ENCODE data around the gene DAP3. TPM values are rescaled to one million over a fixed set of nuclear protein-coding genes. Genes with fewer than 3 reads are reported as not detected.
"Not testable (repeated sequence)": the region's sequence is repeated elsewhere in the genome, so short reads cannot be mapped to it uniquely, and the experiment has no call there.

The DAP3 gene
- total and polyA plus RNA-seq, 10 of the 15 experiments (the other 5 are each of a cell fraction or from before 2014, with no cell fraction given) = 60.0 to 223 (median 138) TPM

DNA sequence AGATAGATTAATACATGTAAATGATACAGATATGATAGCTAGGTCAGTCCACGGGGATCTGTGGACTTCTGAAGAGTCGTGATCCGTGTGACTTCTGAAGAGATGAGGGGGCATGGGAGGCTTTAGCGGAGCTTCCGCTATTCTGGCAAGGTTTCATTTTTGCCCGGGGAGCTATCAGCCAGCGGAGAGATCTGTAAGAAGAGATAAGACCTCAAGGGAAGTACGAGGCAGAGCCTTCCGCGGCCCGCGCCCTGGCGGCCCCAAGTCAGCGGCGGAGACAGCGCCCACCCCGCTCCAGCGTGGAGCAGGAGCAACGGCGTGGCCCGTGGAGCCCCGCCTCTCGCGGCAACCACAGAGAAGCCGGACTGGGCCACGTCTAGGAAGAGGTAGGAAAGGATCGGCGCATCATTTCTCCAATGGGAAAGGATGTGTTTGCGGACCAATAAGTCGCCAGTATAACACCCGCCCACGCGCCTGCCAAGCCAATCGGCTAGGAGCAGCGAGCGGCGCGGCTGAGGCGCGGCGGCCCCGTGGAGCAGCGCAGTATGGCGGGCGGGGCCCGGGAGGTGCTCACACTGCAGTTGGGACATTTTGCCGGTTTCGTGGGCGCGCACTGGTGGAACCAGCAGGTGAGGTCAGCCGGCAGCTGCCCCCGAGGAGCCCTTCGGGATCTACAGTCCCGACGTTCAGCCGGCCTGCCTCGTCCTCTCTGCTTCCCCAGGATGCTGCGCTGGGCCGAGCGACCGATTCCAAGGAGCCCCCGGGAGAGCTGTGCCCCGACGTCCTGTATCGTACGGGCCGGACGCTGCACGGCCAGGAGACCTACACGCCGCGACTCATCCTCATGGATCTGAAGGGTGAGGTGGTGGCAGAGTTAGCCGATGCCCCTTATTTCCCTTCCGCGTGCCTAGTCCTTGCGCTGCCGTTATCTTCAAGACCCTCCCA, 56.7 kb downstream of the DAP3 start:
- FAIRE-seq (peak; percentile 94), ATAC-seq (peak; percentile 98), DNase-seq (ENCODE audit: low read depth, low spot score) (peak; percentile 89)
- RAD21 ChIA-PET (ENCODE audit: unreplicated experiment) = interaction anchor here (0.7 to 1.5 kb wide), 3 partner anchors 60 to 321 kb away, joined by 3 to 4 read pairs (median 3); no protein-coding TSS in a partner anchor
- H3K27me3 ChIP-seq (replicated peaks in 1 of 2; ENCODE audit: control insufficient read depth in 2 of 2, insufficient read depth in 2 of 2, low read length in 1 of 2); H3K79me2 ChIP-seq (ENCODE audit: control insufficient read depth, insufficient read depth, low read length); H4K20me1 ChIP-seq (ENCODE audit: control insufficient read depth, insufficient read depth); H3K36me3 ChIP-seq (ENCODE audit: control insufficient read depth in 2 of 2, insufficient read depth in 2 of 2, low read length in 1 of 2); in situ Hi-C loops (cut with MboI); H3K9me3 ChIP-seq (replicated peaks; ENCODE audit: control insufficient read depth, insufficient read depth, low read length); BruUV-seq (replicated peaks); intact Hi-C loops (cut with micrococcal nuclease; ENCODE audit: unreplicated experiment); H3K4me1 ChIP-seq (ENCODE audit: control insufficient read depth, insufficient read depth, low read length): not testable (repeated sequence)
- CTCF ChIA-PET = interaction anchor here (0.7 kb wide), 1 partner anchor 323 kb away, joined by 3 read pairs; no protein-coding TSS in a partner anchor
- POLR2A ChIA-PET = interaction anchor here (1.0 to 1.2 kb wide), 2 partner anchors 13 to 188 kb away, joined by 3 to 5 read pairs; partner anchors contain the start of gene KHDC4
- Histone ChIP-seq H3K4me2 (ENCODE audit: control insufficient read depth, insufficient read depth) (peak overlapping the region; percentile 94), H3K27ac (ENCODE audit: control insufficient read depth, insufficient read depth) (peak overlapping the region; percentile 64), H3K4me3 (peak overlapping the region; percentile 56), H2AFZ (ENCODE audit: control insufficient read depth, low read depth, low read length) (peak overlapping the region; percentile 85), H3K9ac (ENCODE audit: control insufficient read depth, insufficient read depth, low read length) (peak overlapping the region; percentile 71)
- SMC1A ChIA-PET (ENCODE audit: uncharacterized antibody, unreplicated experiment) = interaction anchor here (0.7 to 1.3 kb wide), 2 partner anchors 137 to 494 kb away, joined by 3 to 4 read pairs; no protein-coding TSS in a partner anchor
- WGBS (ENCODE audit: insufficient coverage, insufficient replicate concordance, low lambda C conversion rate, missing lambda C conversion rate) = under 1% methylated on average over 40 of the region's 77 CpGs
- TF ChIP-seq IKZF1 (conservative IDR thresholded peaks at IDR 0.05) (peak; percentile 78), CREM (IDR thresholded peaks at IDR 0.05; ENCODE audit: low read depth) (peak; percentile 40; the same call in 1 of the 2 replicates), ZNF207 (IDR thresholded peaks at IDR 0.05; ENCODE audit: borderline replicate concordance) (peak; percentile 33; the same call in 1 of the 2 replicates), MXI1 (IDR thresholded peaks at IDR 0.05; ENCODE audit: low read depth, low read length) (peak; percentile 85), POLR2AphosphoS5 (IDR thresholded peaks at IDR 0.05; ENCODE audit: low read length) (peak; percentile 95), CREB1 (IDR thresholded peaks at IDR 0.05; ENCODE audit: low read depth) (peak; percentile 67; the same call in 1 of the 2 replicates), BHLHE40 (IDR thresholded peaks at IDR 0.05; ENCODE audit: borderline replicate concordance in 1 of 2, low read depth in 2 of 2, low read length in 1 of 2) (peak in 1 of 2 experiments; percentile 56; a peak in 1 of 4 replicates), SMAD5 (IDR thresholded peaks at IDR 0.05; ENCODE audit: low read depth) (peak; percentile 76), PML (IDR thresholded peaks at IDR 0.05; ENCODE audit: low read length) (peak; percentile 95), EED (IDR thresholded peaks at IDR 0.05; ENCODE audit: low read depth) (peak; percentile 46; the same call in 1 of the 2 replicates), CBX5 (IDR thresholded peaks at IDR 0.05; ENCODE audit: low read depth) (0 out of 2 replicates have a peak, but pooled peaks have one; percentile 78), TCF3 (IDR thresholded peaks at IDR 0.05; ENCODE audit: borderline replicate concordance, insufficient read depth, low read depth, low read length) (0 out of 2 replicates have a peak, but pooled peaks have one; percentile 57), RUNX3 (IDR thresholded peaks at IDR 0.05; ENCODE audit: low read length) (peak; percentile 79), NFYB (IDR thresholded peaks at IDR 0.05; ENCODE audit: insufficient read depth, low read depth, low read length) (peak; percentile 57; the same call in 1 of the 2 replicates), POLR2A (IDR thresholded peaks at IDR 0.05; ENCODE audit: low read depth, low read length) (peak; percentile 85), MTA3 (IDR thresholded peaks at IDR 0.05; ENCODE audit: borderline replicate concordance, low read length) (peak; percentile 60; the same call in 1 of the 2 replicates), ZNF24 (IDR thresholded peaks at IDR 0.05) (peak; percentile 46; the same call in 1 of the 2 replicates), TAF1 (IDR thresholded peaks at IDR 0.05; ENCODE audit: borderline replicate concordance, low read depth, low read length) (peak; percentile 88), SPI1 (IDR thresholded peaks at IDR 0.05; ENCODE audit: borderline replicate concordance, insufficient read depth, low read depth, low read length) (0 out of 2 replicates have a peak, but pooled peaks have one; percentile 5), RELA (IDR thresholded peaks at IDR 0.05; ENCODE audit: borderline replicate concordance, partially characterized antibody) (peak; percentile 21)
- TF ChIP-seq, protein P1, sequence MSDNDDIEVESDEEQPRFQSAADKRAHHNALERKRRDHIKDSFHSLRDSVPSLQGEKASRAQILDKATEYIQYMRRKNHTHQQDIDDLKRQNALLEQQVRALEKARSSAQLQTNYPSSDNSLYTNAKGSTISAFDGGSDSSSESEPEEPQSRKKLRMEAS (IDR thresholded peaks at IDR 0.05; ENCODE audit: low read depth, low read length) = peak; percentile 68
- TF ChIP-seq, protein P2, sequence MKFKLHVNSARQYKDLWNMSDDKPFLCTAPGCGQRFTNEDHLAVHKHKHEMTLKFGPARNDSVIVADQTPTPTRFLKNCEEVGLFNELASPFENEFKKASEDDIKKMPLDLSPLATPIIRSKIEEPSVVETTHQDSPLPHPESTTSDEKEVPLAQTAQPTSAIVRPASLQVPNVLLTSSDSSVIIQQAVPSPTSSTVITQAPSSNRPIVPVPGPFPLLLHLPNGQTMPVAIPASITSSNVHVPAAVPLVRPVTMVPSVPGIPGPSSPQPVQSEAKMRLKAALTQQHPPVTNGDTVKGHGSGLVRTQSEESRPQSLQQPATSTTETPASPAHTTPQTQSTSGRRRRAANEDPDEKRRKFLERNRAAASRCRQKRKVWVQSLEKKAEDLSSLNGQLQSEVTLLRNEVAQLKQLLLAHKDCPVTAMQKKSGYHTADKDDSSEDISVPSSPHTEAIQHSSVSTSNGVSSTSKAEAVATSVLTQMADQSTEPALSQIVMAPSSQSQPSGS (IDR thresholded peaks at IDR 0.05; ENCODE audit: low read length) = 0 out of 2 replicates have a peak, but pooled peaks have one; percentile 26

All from GM12878 (cell line).